HL-60 (cell line): Measurements from ENCODE around the gene PRPF6.

Source experiments
- POLR2AphosphoS5 ChIP-seq: IDR thresholded peaks from 2 replicates; pipeline ENCODE4 v1.6.1; 2012; ENCODE audit warnings: low read depth
- SPI1 ChIP-seq: IDR thresholded peaks from 2 replicates; pipeline ENCODE4 v1.6.1; 2012; ENCODE audit warnings: low read depth, mild to moderate bottlenecking, borderline replicate concordance
- TF ChIP-seq, protein P1 (sequence below): IDR thresholded peaks from one replicate; pipeline ENCODE4 v1.5.1; 2011; ENCODE audit warnings: low read length, control low read depth, inconsistent platforms; ENCODE audit not compliant: insufficient read depth
- TF ChIP-seq, protein P2 (sequence below): IDR thresholded peaks from 2 replicates; pipeline ENCODE4 v1.6.1; 2012; ENCODE audit warnings: low read depth; ENCODE audit not compliant: insufficient replicate concordance

DNA sequence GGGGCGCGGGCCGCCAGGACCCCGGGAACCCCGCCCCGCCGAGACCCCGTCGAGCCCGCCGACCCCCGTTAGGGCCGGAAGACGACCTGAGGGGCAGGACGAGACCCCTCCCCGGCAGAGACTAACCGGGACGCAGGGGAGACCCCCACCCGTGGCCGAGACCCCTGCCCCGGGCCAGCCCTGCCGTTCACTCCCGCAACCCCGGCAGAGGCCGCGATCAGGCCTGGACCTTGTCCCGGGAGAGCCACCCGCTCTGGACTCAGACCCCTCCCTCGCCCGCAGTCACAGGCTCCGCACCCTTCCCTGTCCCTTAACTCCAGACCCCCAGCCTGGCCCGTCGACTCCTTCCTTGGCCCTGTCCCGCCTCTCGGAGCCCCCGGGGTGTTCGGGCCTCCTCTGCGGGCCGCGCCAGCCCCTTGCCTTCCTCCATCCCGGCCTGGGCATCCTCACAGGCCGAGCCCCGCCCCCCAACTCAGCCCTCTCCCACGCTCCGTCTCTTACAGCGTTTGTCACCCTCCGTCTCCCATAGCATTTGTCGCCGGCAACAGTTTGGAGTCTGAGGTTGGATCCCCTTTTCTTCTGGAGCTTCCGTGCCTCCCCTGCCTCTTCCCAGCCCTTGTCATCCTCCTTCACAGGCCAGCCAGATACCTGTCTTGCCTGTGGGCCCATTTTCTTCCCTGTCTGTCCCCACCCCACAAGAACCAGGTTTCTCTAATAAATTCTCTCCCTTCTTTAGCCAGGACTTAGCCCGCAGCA is 82.6 kb downstream of the PRPF6 start:
- TF ChIP-seq, protein P1, sequence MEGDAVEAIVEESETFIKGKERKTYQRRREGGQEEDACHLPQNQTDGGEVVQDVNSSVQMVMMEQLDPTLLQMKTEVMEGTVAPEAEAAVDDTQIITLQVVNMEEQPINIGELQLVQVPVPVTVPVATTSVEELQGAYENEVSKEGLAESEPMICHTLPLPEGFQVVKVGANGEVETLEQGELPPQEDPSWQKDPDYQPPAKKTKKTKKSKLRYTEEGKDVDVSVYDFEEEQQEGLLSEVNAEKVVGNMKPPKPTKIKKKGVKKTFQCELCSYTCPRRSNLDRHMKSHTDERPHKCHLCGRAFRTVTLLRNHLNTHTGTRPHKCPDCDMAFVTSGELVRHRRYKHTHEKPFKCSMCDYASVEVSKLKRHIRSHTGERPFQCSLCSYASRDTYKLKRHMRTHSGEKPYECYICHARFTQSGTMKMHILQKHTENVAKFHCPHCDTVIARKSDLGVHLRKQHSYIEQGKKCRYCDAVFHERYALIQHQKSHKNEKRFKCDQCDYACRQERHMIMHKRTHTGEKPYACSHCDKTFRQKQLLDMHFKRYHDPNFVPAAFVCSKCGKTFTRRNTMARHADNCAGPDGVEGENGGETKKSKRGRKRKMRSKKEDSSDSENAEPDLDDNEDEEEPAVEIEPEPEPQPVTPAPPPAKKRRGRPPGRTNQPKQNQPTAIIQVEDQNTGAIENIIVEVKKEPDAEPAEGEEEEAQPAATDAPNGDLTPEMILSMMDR: no peak
- no peak for TF ChIP-seq POLR2AphosphoS5
- TF ChIP-seq, protein P2, sequence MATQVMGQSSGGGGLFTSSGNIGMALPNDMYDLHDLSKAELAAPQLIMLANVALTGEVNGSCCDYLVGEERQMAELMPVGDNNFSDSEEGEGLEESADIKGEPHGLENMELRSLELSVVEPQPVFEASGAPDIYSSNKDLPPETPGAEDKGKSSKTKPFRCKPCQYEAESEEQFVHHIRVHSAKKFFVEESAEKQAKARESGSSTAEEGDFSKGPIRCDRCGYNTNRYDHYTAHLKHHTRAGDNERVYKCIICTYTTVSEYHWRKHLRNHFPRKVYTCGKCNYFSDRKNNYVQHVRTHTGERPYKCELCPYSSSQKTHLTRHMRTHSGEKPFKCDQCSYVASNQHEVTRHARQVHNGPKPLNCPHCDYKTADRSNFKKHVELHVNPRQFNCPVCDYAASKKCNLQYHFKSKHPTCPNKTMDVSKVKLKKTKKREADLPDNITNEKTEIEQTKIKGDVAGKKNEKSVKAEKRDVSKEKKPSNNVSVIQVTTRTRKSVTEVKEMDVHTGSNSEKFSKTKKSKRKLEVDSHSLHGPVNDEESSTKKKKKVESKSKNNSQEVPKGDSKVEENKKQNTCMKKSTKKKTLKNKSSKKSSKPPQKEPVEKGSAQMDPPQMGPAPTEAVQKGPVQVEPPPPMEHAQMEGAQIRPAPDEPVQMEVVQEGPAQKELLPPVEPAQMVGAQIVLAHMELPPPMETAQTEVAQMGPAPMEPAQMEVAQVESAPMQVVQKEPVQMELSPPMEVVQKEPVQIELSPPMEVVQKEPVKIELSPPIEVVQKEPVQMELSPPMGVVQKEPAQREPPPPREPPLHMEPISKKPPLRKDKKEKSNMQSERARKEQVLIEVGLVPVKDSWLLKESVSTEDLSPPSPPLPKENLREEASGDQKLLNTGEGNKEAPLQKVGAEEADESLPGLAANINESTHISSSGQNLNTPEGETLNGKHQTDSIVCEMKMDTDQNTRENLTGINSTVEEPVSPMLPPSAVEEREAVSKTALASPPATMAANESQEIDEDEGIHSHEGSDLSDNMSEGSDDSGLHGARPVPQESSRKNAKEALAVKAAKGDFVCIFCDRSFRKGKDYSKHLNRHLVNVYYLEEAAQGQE: no peak
- TF ChIP-seq SPI1: no peak
